ENCODE measurements around the gene SLC24A4.

Gene SLC24A4

DNA sequence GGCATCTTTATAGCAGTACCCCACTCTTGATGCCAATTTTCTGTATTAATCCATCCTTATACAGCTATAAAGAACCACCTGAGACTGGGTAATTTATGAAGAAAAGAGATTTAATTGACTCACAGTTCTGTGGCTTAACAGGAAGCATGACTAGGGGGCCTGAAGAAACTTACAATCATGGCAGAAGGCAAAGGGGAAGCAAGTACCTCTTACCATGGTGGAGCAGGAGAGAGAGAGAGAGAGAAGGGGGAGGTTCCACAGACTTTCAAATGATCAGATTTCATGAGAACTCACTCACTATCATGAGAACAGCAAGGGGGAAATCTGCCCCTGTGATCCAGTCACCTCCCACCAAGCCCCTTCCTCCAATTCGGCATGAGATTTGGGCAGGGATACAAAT is 84.4 kb downstream of the SLC24A4 start:
- no peak for DNase-seq

GRCh38 chr14:92409043-92409442 is 86.1 kb downstream of the SLC24A4 start:
- no peak for DNase-seq

DNA sequence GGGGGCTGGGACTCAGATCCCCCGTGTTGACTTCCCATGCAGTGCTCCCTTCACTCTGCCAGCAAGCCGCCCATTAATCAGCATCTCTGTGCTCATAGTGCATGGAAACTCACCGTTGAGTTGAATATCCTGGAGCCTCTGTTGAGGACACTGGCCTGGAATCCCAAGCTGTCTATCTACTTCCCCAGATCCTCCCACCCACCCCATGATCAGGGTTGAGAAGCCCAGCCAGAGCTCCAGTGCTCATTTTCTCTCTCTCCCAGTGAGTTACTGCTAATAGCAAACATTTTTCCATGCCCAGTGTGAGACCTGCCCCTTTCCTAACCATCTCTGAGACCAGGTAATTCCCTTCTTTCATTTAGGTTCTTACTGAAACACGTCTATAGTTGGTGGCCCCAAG is 88.2 kb downstream of the SLC24A4 start:
- no peak for DNase-seq

DNA sequence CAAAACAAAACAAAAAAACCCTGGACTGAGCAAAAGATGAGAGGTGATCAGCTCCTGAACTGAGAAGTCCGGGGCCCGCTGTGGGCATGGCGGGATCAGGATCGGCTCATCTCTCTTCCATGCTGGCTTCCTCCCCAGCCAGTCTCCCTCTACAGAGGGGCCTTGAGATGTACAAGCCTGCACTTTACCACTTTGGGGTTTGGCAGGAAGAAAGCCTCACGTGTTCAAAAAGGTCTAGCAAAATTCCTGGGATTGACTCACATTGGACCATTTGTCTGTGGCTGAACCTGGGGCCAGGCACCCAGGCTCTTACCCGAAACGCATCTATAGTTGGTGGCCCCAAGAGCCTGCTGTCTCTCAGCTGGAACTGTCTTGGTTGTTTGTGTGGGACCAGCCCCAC is 89.0 kb downstream of the SLC24A4 start:
- DNase-seq = no peak

DNA sequence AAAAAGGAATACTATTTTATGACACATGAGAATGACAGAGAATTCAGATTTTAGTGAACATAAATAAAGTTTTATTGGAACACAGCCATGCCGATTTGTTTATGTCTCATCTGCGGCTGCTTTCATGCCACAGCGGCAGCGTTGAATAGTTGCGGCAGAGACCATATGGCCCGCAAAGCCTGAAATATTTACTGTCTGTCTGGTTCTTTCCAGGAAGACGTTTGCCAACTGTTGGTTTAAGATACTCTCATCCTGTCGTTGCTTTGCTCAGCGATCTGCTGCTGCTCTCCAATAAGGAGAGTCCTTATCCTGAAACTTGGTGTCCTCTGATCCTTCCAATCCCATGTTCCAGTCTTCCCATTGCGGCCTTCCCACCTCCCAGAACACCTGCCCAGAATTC is 89.9 kb downstream of the SLC24A4 start:
- no peak for DNase-seq

DNA sequence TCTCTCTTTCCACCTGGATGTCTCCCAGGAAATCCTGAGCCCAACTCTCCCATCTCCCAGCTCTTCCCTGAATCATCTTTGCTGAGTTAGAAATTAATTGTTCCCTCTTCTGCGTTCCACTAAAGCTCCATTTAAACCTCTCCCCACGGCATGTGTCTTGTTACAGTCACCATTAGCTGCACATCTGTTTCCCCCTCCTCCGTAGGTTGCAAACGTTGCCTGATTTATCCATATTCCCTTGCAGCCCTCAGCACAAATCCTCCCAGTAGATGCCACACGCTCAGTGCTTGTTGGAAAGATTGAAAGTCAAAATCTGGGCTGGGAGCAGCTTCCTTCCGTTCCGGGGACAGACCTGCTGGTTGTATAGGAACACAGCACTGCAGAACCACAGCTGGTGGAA is 90.4 kb downstream of the SLC24A4 start:
- DNase-seq = no peak

DNA sequence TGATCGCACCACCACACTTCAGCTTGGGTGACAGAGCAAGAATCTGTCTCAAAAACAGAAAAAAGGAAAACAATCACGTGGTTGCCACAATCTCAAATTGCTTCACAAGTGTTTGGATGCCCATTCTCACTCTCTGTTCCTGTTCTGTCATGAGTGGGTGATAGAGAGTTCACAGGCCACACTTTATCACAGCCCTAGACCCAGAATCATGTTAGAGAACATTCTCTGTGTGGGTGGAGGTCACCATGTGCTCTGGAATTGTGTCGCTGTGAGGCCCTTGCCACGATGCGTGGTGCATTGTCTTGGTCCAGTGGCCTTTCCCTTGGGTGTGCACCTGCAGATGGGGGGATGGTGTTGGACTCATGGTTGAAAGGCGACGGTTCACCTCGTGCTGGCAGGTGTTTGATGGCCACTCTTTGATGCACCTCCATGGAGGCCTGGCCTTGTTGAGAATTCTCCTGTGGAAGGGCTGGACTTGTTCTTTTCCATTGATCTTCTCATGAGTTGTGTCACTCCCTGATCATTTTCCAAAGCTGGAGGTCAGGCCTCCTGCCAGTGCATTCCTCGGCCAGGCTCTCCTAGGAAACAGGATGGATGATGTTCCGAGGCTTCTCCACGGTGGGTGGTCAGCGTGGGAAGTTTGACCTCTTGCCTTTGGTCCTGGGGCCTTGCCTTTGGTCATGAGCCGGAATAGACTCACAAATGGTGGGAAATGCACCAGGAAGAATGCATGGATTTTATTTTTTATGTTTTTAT is 91.9 kb downstream of the SLC24A4 start:
- no peak for DNase-seq

- DNase-seq = no peak
These were observed 93.0 kb downstream of the SLC24A4 start for GRCh38 chr14:92415969-92416368.

GRCh38 chr14:92416544-92416943 is 93.6 kb downstream of the SLC24A4 start:
- no peak for DNase-seq

DNA sequence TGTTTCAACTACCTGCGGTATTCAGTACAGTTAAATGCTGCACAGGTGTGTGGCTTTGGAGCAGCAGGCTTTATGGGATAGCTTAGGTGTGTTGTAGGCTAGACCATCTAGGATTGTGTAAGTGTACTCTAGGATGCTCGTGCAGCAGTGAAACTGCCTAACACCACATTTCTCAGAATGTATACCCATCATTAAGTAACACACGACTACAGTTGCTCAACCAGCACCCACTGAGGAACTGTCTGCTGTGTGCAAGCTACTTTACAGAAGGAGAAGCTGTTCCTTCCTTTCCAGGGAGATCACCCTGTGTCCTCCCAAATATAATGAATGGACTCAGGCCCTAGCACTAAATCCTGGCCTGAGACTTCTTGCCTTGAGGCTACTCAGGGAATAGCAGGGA is 94.8 kb downstream of the SLC24A4 start:
- no peak for DNase-seq

DNA sequence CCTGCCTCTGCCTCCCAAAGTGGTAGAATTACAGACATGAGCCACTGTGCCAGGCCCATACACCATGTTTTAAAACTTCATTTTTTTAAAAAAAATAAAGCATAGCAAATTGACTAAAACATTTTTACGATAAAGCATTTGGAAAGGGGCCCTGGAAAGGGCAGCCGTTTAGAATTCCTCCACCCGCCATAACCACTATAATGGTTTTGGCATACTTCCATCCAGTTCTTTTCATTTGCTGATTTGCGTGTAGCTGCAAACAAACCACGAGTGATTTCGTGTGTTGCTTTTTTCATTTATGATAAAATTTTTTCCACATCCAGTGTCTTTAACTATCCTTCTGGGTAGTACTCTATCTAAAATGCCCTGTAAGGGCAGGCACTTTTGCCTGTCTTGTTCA is 98.8 kb downstream of the SLC24A4 start:
- DNase-seq = no peak

DNA sequence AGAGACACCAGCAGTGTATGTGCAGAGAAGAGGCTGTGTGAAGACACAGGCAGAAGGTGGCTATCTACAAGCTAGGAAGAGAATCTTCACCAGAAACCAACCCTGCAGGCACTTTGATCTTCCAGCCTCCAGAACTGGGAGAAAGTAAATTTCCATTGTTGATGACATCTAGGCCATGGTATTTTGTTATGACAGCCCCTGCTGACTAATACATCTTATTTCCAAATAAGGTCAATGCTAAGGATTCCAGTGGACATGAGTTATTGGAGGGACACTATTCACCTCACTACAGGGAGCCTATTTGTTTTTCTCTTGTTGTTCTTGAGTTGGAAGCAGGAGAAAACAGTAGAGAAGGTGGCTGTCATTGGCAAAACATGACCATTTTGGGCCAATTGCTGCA is 102.1 kb downstream of the SLC24A4 start:
- DNase-seq = no peak

DNA sequence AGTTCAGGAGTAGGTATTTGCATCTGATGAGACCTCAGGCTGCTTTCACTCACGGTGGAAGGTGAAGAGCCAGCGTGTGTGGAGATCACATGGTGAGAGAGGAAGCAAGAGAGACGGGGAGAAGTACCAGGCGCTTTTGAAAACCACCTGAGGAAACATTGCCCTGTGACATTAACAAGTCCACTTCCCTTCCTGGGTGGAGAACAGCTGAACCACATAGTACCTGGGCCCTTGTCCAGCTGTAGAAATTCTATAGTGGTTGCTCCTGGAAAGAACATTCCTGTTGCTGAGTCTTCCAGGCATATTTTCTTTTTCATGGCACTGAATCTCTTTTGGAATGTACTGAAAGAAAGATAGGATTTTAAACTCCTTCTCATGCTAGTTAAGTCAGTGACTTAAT is 103.3 kb downstream of the SLC24A4 start:
- DNase-seq = no peak

- no peak for DNase-seq
These were observed 104.1 kb downstream of the SLC24A4 start for GRCh38 chr14:92427096-92427495.

- no peak for DNase-seq
These were observed 107.7 kb downstream of the SLC24A4 start for GRCh38 chr14:92430686-92431085.

DNA sequence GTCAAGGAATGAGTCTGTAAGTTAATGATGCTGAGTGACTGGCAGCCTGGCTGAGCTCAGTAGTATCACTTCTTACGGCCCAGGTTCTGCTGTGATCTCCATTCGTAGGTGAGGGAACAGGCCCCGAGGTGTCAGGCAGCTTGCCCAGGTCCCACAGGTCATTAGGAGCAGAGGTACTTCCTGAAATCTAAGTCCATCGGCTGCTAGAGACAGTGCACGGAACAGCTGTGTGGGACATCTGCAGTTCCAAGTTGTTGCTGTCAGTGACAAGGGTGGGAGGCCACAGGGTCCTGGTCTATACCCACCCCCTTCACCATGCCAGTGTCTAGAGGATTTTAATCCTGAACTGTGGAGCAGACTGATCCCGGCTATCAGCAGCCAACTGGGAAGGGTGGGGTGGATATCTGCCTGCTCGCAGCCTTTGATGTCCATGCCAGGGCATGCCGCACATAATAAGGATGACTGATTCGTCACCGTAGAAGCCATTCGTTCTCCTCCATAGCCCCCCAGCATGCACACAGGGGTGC is 108.3 kb downstream of the SLC24A4 start:
- DNase-seq = no peak

DNA sequence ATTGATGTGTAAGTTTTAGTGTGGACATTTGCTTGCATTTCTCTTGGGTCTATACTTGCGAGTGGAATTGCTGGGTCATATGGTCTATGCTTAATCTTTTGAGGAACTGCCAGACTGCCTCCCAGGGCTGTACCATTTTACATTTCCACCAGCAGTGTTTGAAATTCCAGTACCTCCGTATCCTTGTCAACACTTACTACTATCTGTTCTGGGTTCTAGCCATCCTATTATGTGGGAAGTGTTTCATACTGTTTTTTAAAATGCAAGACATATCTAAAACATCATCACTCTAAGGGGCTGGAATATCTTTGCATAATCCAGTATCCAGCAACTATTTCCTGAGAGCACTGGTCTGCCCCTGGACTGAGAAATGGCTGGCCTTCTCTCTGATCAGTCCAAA is 110.4 kb downstream of the SLC24A4 start:
- no peak for DNase-seq

GRCh38 chr14:92435154-92435553 is 112.2 kb downstream of the SLC24A4 start:
- DNase-seq = no peak

DNA sequence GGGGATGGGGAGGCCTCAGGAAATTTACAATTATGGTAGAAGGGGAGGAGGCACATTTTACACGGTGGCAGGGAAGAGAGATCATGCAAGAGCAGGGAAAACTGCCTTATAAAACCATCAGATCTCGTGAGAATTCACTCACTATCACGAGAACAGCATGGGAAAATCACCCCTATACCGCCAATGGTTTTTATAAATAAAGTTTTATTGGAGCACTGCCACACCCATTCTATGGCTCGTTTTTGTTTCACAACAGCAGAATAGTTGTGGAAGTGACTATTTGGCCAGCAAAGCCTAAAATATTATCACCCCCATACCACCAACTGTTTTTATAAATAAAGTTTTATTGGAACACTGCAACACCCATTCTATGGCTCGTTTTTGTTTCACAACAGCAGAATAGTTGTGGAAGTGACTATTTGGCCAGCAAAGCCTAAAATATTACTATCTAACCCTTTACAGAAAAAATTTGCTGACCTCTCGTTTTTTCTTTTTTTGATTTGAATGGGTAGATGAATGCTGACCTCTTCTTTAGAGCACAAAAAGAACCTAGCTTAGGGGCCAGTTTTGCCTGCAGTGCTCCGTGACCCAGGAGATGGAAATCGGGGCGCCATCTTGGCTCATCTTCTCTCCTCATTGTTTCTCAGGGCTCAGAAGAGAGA is 113.3 kb downstream of the SLC24A4 start:
- DNase-seq = no peak

GRCh38 chr14:92437309-92437708 is 114.3 kb downstream of the SLC24A4 start:
- no peak for DNase-seq

DNA sequence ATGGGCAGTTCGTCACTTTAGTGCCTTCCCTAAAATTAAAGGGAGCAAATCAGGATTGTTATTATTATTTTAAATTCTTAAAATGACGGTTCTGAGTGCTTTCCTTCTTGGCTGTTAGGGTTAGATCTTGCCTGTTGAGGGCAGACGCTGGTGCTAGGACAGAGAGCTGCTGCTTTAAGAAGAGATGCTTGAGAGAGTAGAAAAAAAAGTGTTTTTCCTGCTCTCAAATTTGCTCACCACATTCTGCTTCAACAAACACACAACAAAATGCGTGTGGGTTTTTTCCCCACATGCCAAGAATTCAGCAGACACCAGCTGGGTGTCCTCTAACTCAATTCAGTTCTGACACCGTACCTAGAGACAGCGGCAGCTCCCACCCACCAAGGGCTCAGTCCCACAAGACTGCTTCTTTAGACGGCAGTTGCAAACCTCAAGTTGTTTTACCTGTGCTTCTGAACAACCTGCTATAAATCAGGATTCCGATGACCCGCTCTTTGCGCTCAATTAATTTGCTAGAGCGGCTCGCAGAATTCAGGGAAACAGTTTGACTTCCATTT is 114.8 kb downstream of the SLC24A4 start:
- DNase-seq = no peak

DNA sequence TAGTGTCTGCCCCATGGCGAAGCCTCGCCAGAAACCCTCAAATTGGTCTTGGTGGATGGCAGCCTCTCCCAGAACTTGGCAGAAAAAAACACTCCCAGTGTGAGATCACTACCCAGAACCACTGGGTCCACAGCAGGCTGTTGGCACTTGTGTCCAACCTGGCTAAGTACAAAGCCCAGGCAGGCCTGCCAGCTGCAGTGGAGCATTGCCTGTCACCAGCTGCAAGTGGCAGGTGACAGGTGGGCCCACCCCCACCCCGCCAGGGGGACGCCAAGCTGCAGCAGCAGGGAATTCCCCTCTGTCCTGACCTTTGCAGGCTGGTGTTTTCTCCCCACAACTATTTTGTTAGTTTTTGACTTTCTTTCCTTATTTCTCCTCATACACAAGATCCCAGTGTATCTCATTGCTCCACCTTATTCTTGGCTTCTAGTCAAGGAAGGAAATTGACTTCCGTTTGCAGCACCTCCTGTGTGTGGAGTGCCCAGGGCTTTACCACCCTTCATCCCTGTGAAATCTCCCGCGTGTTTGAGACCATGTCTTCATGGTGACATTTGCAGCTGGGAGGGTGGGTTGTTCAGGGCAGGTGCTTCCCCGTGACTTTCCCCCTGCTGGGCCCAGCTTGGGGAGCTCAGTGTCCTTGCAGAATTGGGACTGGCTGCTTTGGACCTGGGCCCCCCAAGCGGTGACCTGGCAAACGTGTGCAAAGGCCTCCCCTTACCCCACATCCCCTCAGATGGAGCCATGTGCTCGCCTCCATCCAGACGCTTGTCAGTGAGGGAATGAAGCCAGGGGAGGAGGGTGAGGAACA is 116.8 kb downstream of the SLC24A4 start:
- no peak for DNase-seq

GRCh38 chr14:92440345-92441003 is 117.5 kb downstream of the SLC24A4 start:
- no peak for DNase-seq

Data from NCI-H146 (cell line).